Measurements from ENCODE around the gene NALCN. TPM values are rescaled to one million over a fixed set of nuclear protein-coding genes. Genes with fewer than 3 reads are reported as not detected.

NALCN gene
- polyA plus RNA-seq, 1 donor = 1.2 TPM

DNA sequence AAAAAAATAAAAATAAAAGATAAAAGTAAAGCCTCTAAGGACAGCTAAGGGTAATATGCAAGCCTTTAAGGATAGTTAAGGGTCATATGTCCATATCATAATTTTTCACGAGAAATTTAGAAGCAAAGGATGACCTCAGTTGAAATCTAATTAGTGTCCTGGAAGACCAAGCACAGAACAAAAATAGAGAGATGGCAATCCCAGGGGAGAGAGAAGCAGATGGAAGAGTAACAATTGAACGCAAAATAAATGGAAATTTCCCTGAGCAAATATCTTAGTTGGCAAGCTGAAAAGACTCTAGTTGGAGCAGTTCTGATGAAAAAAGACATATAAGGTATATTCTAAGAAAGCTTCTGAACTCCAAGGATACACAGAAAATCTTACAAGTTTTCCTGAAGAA is 275.4 kb downstream of the NALCN start:
- H3K4me1 ChIP-seq (ENCODE audit: control insufficient read depth, insufficient read depth, low read length) = no peaks in the 10 kb centered on the region
- no peaks in the 10 kb centered on the region for H3K27me3 ChIP-seq (ENCODE audit: control insufficient read depth, insufficient read depth, low read length)
- H3K36me3 ChIP-seq (ENCODE audit: control insufficient read depth, insufficient read depth, low read length) = no peaks in the 10 kb centered on the region
- no peaks in the 10 kb centered on the region for H3K9me3 ChIP-seq (ENCODE audit: control insufficient read depth, low read depth, low read length)
- 100% methylated on average over 1 of the region's 2 CpGs for WGBS (ENCODE audit: insufficient coverage, low lambda C conversion rate)
- no peak overlapping the region for H3K27ac ChIP-seq (ENCODE audit: low read length)
- DNase-seq = no peak
- no peak overlapping the region for H3K4me3 ChIP-seq (ENCODE audit: low read length)

DNA sequence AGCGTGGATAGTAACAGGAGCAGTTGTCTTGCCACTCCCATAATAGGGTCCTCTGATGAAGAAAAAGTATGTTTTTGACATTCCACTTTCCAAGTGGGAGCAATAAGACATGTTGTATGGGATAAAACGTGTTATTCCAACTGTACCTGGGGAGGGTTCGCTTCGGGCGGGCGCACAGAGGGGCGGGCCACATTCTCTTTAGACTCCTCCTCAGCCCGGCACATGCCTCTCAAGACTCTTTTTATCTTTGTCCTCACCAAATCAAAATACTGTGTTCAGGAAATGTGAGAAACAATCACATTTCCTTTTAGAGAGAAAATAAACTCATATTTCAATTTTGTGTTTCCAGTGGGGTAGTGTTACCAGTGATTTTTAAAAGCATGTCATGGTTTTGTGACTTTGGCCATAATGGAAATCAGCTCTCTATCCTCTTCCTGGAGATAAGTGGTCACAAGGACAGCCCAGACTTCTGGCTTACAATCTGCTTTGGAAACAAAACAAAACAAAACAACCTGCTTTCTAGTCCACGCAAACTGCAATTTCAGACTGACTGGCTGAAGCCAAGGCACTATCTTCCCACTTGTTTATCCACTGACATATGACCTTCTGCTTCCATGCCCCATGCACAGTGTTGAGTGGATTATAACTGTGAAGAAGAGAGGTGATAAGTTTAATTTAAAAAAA is 276.1 kb downstream of the NALCN start:
- Histone ChIP-seq H3K4me1 (ENCODE audit: control insufficient read depth, insufficient read depth, low read length) (no peaks in the 10 kb centered on the region), H3K27ac (ENCODE audit: low read length) (no peak overlapping the region), H3K27me3 (ENCODE audit: control insufficient read depth, insufficient read depth, low read length) (no peaks in the 10 kb centered on the region), H3K9me3 (ENCODE audit: control insufficient read depth, low read depth, low read length) (no peaks in the 10 kb centered on the region), H3K36me3 (ENCODE audit: control insufficient read depth, insufficient read depth, low read length) (no peaks in the 10 kb centered on the region), H3K4me3 (ENCODE audit: low read length) (no peak overlapping the region)
- 100% methylated on average over 1 of the region's 9 CpGs for WGBS (ENCODE audit: insufficient coverage, low lambda C conversion rate)
- DNase-seq = no peak

DNA sequence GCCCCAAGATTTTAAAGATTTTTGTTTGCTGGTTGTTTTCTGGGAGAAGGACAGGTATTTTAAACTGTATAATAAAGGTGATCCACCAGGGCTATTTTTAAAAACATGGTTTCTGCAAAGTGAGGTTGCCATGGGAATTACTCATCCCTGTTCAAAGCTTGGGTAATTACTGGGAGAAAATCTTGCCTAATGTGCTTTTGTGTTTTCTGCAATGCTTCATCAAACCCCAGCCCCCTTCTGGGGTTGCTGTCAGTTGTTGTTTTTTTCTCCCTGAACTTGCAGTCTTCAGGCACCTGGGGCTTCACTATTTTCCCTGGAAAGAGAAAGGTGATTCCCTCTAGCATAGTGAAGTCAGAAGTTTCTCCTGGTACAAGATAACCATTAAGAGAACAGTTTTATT is 277.2 kb downstream of the NALCN start:
- no peak overlapping the region for H3K27ac ChIP-seq (ENCODE audit: low read length)
- H3K9me3 ChIP-seq (ENCODE audit: control insufficient read depth, low read depth, low read length) = no peaks in the 10 kb centered on the region
- no peak for DNase-seq
- H3K4me3 ChIP-seq (ENCODE audit: low read length) = no peak overlapping the region
- no peaks in the 10 kb centered on the region for H3K36me3 ChIP-seq (ENCODE audit: control insufficient read depth, insufficient read depth, low read length)
- H3K4me1 ChIP-seq (ENCODE audit: control insufficient read depth, insufficient read depth, low read length) = no peaks in the 10 kb centered on the region
- H3K27me3 ChIP-seq (ENCODE audit: control insufficient read depth, insufficient read depth, low read length) = no peaks in the 10 kb centered on the region

DNA sequence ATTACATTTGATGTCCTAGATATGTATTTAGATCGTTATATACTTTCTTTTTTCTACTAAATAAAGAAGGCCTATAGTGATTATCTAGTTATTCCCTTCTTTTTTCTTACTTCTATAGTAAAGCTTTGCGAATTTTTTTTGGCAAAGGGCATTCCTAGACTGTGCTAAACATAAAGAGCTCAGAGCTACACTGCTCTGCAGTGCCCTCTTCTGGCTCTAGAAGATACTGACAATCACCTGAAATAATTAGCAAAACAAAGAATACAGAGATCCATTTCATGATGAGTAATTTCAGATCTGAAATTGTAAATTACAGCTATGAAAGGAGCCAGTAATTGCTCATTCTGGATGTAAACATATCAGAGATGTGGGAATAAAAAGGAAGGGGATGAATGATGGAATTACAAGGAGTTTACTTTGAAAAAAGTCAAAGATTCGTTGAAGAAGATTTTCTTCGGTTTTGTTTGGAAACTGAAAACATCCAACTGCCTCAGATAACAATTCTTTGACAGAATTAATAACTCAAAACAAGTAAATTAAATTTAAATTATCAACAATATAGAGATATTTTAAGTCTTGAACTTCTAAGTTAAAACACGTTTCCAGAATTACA is 288.5 kb downstream of the NALCN start:
- Histone ChIP-seq H3K27ac (ENCODE audit: low read length) (no peak overlapping the region), H3K9me3 (ENCODE audit: control insufficient read depth, low read depth, low read length) (no peaks in the 10 kb centered on the region), H3K4me1 (ENCODE audit: control insufficient read depth, insufficient read depth, low read length) (no peaks in the 10 kb centered on the region), H3K4me3 (ENCODE audit: low read length) (no peak overlapping the region), H3K36me3 (ENCODE audit: control insufficient read depth, insufficient read depth, low read length) (no peaks in the 10 kb centered on the region), H3K27me3 (ENCODE audit: control insufficient read depth, insufficient read depth, low read length) (no peaks in the 10 kb centered on the region)
- WGBS (ENCODE audit: insufficient coverage, low lambda C conversion rate) = 74% methylated on average over 4 of the region's 5 CpGs
- peak; percentile 5 to 8 for DNase-seq

DNA sequence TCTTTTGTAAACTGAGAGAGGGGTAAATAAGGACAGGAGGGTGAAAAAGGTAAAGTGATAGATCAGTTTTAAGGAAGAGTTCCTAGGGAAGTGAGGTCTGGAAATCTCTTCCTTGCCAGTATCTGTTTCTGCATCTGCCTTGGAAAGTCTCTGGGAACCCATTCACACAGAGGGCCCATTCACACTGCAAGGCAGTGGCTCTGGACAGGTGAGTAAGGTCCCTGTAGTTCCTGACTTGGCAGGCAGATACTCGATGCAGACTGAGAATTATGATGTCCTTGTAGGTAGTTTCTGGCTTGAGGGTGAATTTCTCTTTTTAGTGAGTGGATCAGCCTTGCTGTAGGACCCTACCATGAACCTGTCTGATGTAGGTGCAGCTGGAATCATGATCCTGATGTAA is 293.3 kb downstream of the NALCN start:
- no peaks in the 10 kb centered on the region for H3K36me3 ChIP-seq (ENCODE audit: control insufficient read depth, insufficient read depth, low read length)
- H3K4me1 ChIP-seq (ENCODE audit: control insufficient read depth, insufficient read depth, low read length) = no peaks in the 10 kb centered on the region
- no peak overlapping the region for H3K27ac ChIP-seq (ENCODE audit: low read length)
- no peak overlapping the region for H3K4me3 ChIP-seq (ENCODE audit: low read length)
- no CpG with 5 or more reads among the region's 1 CpG for WGBS (ENCODE audit: insufficient coverage, low lambda C conversion rate)
- no peaks in the 10 kb centered on the region for H3K9me3 ChIP-seq (ENCODE audit: control insufficient read depth, low read depth, low read length)
- no peak for DNase-seq
- H3K27me3 ChIP-seq (ENCODE audit: control insufficient read depth, insufficient read depth, low read length) = no peaks in the 10 kb centered on the region

DNA sequence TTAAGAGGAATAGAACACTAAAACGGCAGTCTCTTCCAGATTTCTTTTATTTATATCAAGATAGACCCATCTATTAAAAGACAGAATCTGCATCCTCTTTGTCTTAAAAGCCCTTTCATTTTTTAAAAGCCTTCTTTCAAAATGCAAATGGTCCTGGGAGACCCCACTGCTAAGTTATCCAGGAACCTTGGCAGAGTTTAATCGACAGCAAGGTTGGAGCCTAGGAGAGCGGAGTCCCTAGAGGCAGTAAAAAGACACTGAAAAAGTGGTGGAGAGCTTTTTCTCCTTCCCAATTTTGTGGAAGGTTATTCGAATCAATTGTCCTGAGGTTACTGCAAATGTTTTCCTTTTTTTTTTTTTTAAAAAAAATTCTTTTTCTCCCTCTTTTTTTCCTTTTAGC is 294.7 kb downstream of the NALCN start:
- 50% methylated on average over 2 of the region's 4 CpGs for WGBS (ENCODE audit: insufficient coverage, low lambda C conversion rate)
- Histone ChIP-seq H3K9me3 (ENCODE audit: control insufficient read depth, low read depth, low read length) (no peaks in the 10 kb centered on the region), H3K27me3 (ENCODE audit: control insufficient read depth, insufficient read depth, low read length) (no peaks in the 10 kb centered on the region), H3K4me3 (ENCODE audit: low read length) (no peak overlapping the region), H3K36me3 (ENCODE audit: control insufficient read depth, insufficient read depth, low read length) (no peaks in the 10 kb centered on the region), H3K4me1 (ENCODE audit: control insufficient read depth, insufficient read depth, low read length) (no peaks in the 10 kb centered on the region), H3K27ac (ENCODE audit: low read length) (no peak overlapping the region)
- DNase-seq = no peak

DNA sequence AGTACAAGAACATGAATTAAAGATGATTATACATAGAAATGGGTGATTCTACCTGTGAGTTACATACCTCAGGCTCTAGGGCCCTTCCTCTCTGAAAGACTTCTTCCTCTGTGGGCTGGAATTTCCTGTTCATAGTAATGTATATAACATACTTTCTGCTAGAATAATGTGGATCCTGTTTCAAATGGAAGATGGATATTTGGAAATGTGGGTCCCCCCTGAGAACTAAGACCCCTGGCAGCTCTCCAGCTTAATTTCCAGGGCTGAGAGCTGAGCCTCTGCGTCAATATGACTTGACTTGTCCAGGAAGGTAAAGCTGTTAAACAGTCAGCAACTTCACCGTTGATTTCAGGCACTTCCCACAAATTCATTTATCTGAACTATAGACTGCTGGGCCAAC is 296.3 kb downstream of the NALCN start:
- Histone ChIP-seq H3K27me3 (ENCODE audit: control insufficient read depth, insufficient read depth, low read length) (no peaks in the 10 kb centered on the region), H3K4me1 (ENCODE audit: control insufficient read depth, insufficient read depth, low read length) (no peaks in the 10 kb centered on the region), H3K36me3 (ENCODE audit: control insufficient read depth, insufficient read depth, low read length) (no peaks in the 10 kb centered on the region), H3K9me3 (ENCODE audit: control insufficient read depth, low read depth, low read length) (no peaks in the 10 kb centered on the region), H3K27ac (ENCODE audit: low read length) (no peak overlapping the region), H3K4me3 (ENCODE audit: low read length) (no peak overlapping the region)
- no CpG with 5 or more reads among the region's 2 CpGs for WGBS (ENCODE audit: insufficient coverage, low lambda C conversion rate)
- no peak for DNase-seq

DNA sequence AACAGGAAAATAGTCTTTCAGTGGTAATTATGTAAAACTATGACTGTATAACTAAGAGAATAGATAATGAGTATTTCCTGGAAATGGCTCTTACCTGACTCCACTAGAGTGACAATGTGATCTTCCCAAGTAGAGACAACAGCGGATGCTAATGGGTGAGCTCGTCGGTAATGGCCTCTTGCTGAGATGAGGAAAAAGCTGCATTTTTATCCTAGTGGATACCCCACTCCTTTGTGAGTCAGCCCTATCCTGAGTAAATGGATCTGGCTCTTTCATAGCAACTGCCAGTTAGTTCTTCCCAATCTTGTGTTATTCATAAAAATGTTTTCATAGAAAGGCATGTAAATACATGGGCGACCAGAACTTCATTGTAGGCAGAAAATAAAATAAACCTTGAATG is 299.5 kb downstream of the NALCN start:
- WGBS (ENCODE audit: insufficient coverage, low lambda C conversion rate) = no CpG with 5 or more reads among the region's 4 CpGs
- no peak for DNase-seq
- H3K9me3 ChIP-seq (ENCODE audit: control insufficient read depth, low read depth, low read length) = no peaks in the 10 kb centered on the region
- no peaks in the 10 kb centered on the region for H3K4me1 ChIP-seq (ENCODE audit: control insufficient read depth, insufficient read depth, low read length)
- H3K4me3 ChIP-seq (ENCODE audit: low read length) = no peak overlapping the region
- no peaks in the 10 kb centered on the region for H3K27me3 ChIP-seq (ENCODE audit: control insufficient read depth, insufficient read depth, low read length)
- H3K27ac ChIP-seq (ENCODE audit: low read length) = no peak overlapping the region
- no peaks in the 10 kb centered on the region for H3K36me3 ChIP-seq (ENCODE audit: control insufficient read depth, insufficient read depth, low read length)

DNA sequence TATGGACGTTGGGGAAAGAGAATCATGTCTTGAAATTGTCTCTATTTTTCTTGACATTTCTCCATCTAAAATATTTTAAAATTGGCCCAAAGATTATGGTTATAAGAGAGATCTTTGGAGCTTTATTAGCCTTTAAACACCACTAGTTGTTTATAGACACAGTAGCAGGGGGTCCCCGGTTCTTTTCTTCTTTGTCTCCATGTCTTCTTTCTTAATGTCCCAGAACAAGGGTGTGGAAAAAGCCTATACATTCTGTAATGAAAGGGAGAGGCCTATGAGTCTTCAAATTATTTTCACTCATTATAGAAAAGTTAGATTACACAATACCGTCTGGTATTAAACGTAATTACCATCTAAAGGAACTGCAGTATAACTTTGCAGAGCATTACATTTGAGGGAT is 300.0 kb downstream of the NALCN start:
- WGBS (ENCODE audit: insufficient coverage, low lambda C conversion rate) = 75% methylated on average over 3 of the region's 4 CpGs
- Histone ChIP-seq H3K4me3 (ENCODE audit: low read length) (no peak overlapping the region), H3K4me1 (ENCODE audit: control insufficient read depth, insufficient read depth, low read length) (no peaks in the 10 kb centered on the region), H3K9me3 (ENCODE audit: control insufficient read depth, low read depth, low read length) (no peaks in the 10 kb centered on the region), H3K27me3 (ENCODE audit: control insufficient read depth, insufficient read depth, low read length) (no peaks in the 10 kb centered on the region), H3K36me3 (ENCODE audit: control insufficient read depth, insufficient read depth, low read length) (no peaks in the 10 kb centered on the region), H3K27ac (ENCODE audit: low read length) (no peak overlapping the region)
- no peak for DNase-seq

DNA sequence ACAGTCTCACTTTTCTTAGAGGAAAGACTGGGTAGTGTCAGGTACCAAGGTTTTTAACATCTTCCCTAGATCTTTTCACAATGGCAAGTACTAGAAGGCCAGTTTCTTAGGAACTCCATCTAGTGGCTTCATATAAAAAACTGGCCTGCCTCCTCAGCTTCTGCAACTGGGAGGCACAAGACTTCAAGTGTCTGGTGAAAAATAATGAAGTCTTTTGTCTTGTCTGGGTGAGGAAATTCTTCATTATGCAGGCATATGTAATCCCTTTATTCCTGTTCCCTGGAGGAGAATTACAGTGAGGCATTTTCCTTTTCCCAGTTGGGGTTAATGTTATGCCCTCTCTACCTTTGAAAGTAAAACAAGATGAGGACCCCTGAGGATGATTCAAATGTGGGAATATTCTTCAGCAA is 300.5 kb downstream of the NALCN start:
- no peaks in the 10 kb centered on the region for H3K27me3 ChIP-seq (ENCODE audit: control insufficient read depth, insufficient read depth, low read length)
- H3K4me1 ChIP-seq (ENCODE audit: control insufficient read depth, insufficient read depth, low read length) = no peaks in the 10 kb centered on the region
- DNase-seq = no peak
- no peak overlapping the region for H3K4me3 ChIP-seq (ENCODE audit: low read length)
- no peaks in the 10 kb centered on the region for H3K36me3 ChIP-seq (ENCODE audit: control insufficient read depth, insufficient read depth, low read length)
- no peak overlapping the region for H3K27ac ChIP-seq (ENCODE audit: low read length)
- H3K9me3 ChIP-seq (ENCODE audit: control insufficient read depth, low read depth, low read length) = no peaks in the 10 kb centered on the region

DNA sequence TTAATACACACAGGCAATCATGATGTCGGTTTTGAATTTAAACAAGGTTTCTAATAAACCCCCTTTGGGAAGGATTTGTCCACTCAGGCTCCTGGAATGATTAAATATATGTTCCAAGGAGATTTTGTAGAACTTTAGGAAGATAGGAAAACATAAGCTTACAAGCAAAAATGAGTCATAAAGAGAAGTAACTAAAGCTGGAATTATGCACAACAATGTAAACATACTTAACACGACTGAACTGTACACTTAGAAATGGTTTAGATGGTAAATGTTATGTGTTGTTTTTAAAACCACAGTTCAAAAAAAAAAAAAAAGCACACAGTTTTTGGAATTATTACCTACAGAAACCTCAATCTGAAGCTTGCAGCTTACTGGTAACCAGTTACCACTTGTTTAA is 304.4 kb downstream of the NALCN start:
- no peaks in the 10 kb centered on the region for H3K4me1 ChIP-seq (ENCODE audit: control insufficient read depth, insufficient read depth, low read length)
- WGBS (ENCODE audit: insufficient coverage, low lambda C conversion rate) = 67% methylated on average over 1 of the region's 2 CpGs
- H3K27me3 ChIP-seq (ENCODE audit: control insufficient read depth, insufficient read depth, low read length) = no peaks in the 10 kb centered on the region
- H3K9me3 ChIP-seq (ENCODE audit: control insufficient read depth, low read depth, low read length) = no peaks in the 10 kb centered on the region
- H3K27ac ChIP-seq (ENCODE audit: low read length) = no peak overlapping the region
- H3K4me3 ChIP-seq (ENCODE audit: low read length) = no peak overlapping the region
- no peak for DNase-seq
- no peaks in the 10 kb centered on the region for H3K36me3 ChIP-seq (ENCODE audit: control insufficient read depth, insufficient read depth, low read length)
